HL-60 (cell line): Measurements from ENCODE around the gene TMEM52B.

Experiments used
- DNase-seq, 2 experiments: peaks; one replicate each; pipeline ENCODE4 v3.0.0-alpha.2; 2010 to 2020; ENCODE audit warnings: low read depth in 1 of 2, low spot score in 1 of 2
- H3K27ac ChIP-seq: fragments of 250-450 bp; sonication (Bioruptor Pico); replicated peaks from 2 replicates; pipeline ENCODE4 v1.5.1; 2020; ENCODE audit warnings: mild to moderate bottlenecking, moderate library complexity
- H3K27me3 ChIP-seq: fragments of 250-450 bp; sonication (Bioruptor Pico); 2 replicates; pipeline ENCODE4 v1.5.1; 2021; ENCODE audit warnings: mild to moderate bottlenecking, moderate library complexity; ENCODE audit not compliant: insufficient read depth, poor library complexity, severe bottlenecking
- H3K4me3 ChIP-seq: replicated peaks from 2 replicates; pipeline ENCODE4 v1.5.1; 2011; ENCODE audit warnings: mild to moderate bottlenecking, control low read depth, low read length; ENCODE audit not compliant: insufficient read depth
- GABPA ChIP-seq: IDR thresholded peaks from 2 replicates; pipeline ENCODE4 v1.6.1; 2012; ENCODE audit warnings: low read depth
- POLR2AphosphoS5 ChIP-seq: IDR thresholded peaks from 2 replicates; pipeline ENCODE4 v1.6.1; 2012; ENCODE audit warnings: low read depth
- SPI1 ChIP-seq: IDR thresholded peaks from 2 replicates; pipeline ENCODE4 v1.6.1; 2012; ENCODE audit warnings: low read depth, mild to moderate bottlenecking, borderline replicate concordance
- TF ChIP-seq, protein P1 (sequence below): IDR thresholded peaks from one replicate; pipeline ENCODE4 v1.5.1; 2011; ENCODE audit warnings: low read length, control low read depth, inconsistent platforms; ENCODE audit not compliant: insufficient read depth
- TF ChIP-seq, protein P2 (sequence below): IDR thresholded peaks from 2 replicates; pipeline ENCODE4 v1.6.1; 2012; ENCODE audit warnings: low read depth; ENCODE audit not compliant: insufficient replicate concordance

Gene TMEM52B

GRCh38 chr12:10190558-10191388, 11.9 kb downstream of the TMEM52B start:
- Histone ChIP-seq H3K27me3 (peaks cover 3% of the 10 kb centered on the region), H3K27ac (no peak overlapping the region), H3K4me3 (no peak overlapping the region)
- TF ChIP-seq, protein P1, sequence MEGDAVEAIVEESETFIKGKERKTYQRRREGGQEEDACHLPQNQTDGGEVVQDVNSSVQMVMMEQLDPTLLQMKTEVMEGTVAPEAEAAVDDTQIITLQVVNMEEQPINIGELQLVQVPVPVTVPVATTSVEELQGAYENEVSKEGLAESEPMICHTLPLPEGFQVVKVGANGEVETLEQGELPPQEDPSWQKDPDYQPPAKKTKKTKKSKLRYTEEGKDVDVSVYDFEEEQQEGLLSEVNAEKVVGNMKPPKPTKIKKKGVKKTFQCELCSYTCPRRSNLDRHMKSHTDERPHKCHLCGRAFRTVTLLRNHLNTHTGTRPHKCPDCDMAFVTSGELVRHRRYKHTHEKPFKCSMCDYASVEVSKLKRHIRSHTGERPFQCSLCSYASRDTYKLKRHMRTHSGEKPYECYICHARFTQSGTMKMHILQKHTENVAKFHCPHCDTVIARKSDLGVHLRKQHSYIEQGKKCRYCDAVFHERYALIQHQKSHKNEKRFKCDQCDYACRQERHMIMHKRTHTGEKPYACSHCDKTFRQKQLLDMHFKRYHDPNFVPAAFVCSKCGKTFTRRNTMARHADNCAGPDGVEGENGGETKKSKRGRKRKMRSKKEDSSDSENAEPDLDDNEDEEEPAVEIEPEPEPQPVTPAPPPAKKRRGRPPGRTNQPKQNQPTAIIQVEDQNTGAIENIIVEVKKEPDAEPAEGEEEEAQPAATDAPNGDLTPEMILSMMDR, result peak; percentile 86
- TF ChIP-seq, protein P2, sequence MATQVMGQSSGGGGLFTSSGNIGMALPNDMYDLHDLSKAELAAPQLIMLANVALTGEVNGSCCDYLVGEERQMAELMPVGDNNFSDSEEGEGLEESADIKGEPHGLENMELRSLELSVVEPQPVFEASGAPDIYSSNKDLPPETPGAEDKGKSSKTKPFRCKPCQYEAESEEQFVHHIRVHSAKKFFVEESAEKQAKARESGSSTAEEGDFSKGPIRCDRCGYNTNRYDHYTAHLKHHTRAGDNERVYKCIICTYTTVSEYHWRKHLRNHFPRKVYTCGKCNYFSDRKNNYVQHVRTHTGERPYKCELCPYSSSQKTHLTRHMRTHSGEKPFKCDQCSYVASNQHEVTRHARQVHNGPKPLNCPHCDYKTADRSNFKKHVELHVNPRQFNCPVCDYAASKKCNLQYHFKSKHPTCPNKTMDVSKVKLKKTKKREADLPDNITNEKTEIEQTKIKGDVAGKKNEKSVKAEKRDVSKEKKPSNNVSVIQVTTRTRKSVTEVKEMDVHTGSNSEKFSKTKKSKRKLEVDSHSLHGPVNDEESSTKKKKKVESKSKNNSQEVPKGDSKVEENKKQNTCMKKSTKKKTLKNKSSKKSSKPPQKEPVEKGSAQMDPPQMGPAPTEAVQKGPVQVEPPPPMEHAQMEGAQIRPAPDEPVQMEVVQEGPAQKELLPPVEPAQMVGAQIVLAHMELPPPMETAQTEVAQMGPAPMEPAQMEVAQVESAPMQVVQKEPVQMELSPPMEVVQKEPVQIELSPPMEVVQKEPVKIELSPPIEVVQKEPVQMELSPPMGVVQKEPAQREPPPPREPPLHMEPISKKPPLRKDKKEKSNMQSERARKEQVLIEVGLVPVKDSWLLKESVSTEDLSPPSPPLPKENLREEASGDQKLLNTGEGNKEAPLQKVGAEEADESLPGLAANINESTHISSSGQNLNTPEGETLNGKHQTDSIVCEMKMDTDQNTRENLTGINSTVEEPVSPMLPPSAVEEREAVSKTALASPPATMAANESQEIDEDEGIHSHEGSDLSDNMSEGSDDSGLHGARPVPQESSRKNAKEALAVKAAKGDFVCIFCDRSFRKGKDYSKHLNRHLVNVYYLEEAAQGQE, result no peak
- TF ChIP-seq POLR2AphosphoS5, result no peak
- TF ChIP-seq GABPA, result no peak
- no peak for TF ChIP-seq SPI1
- DNase-seq, result peak; percentile 37 to 76

GRCh38 chr12:10191865-10192264, 13.0 kb downstream of the TMEM52B start:
- H3K27ac ChIP-seq, result no peak overlapping the region
- peaks cover 3% of the 10 kb centered on the region for H3K27me3 ChIP-seq
- H3K4me3 ChIP-seq, result no peak overlapping the region
- no peak for DNase-seq
- TF ChIP-seq, protein P2, result no peak
- TF ChIP-seq SPI1 (no peak), GABPA (no peak), POLR2AphosphoS5 (no peak)
- TF ChIP-seq, protein P1, result no peak

DNA sequence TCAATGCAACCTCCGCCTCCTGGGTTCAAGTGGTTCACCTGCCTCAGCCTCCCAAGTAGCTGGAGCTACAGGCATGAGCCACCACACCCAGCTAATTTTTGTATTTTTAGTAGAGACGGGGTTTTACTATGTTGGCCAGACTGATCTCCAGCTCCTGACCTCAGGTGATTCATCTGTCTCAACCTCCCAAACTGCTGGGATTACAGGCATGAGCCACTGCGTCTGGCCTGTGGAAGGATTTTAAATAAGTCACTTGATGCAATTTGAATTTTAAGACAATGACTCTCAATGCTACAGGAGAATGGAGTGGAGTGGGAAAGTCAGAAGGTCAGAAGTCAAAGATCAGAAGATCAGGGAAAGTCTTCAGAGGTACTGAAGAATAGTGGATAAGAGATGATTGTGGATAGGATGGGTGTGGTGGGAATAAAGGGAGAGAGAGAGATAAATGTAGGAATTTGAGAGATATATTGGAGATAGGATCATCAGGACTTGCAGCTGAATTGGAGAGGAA, 15.4 kb downstream of the TMEM52B start:
- Histone ChIP-seq H3K27ac (no peak overlapping the region), H3K27me3 (peaks cover 3% of the 10 kb centered on the region), H3K4me3 (no peak overlapping the region)
- TF ChIP-seq, protein P1, result no peak
- no peak for TF ChIP-seq GABPA
- TF ChIP-seq POLR2AphosphoS5, result no peak
- no peak for TF ChIP-seq SPI1
- TF ChIP-seq, protein P2, result no peak
- DNase-seq, result no peak
